B cell (primary cell): ENCODE data around the gene HES1. TPM values are rescaled to one million over a fixed set of nuclear protein-coding genes. Genes with fewer than 3 reads are reported as not detected.

Source experiments
- ATAC-seq: fragments of 200-7000 bp; cut with Tn5 transposase; one replicate; pipeline ENCODE4 v1.10.0; 2021; ENCODE audit warnings: low read depth, mild to moderate bottlenecking, moderate number of reproducible peaks, moderate library complexity
- CTCF ChIA-PET: fragments of 350-600 bp; sonication (Branson Sonifier 250); formaldehyde crosslinking; loops from one replicate; lab custom pipeline; 2021; ENCODE audit warnings: antibody characterized with exemption, inconsistent platforms; lab: Charles Lee
- POLR2A ChIA-PET: fragments of 350-600 bp; sonication (Branson Sonifier 250); formaldehyde crosslinking; loops from one replicate; lab custom pipeline; 2021; ENCODE audit warnings: antibody characterized with exemption; lab: Charles Lee
- DNase-seq: peaks from one replicate; pipeline ENCODE4 v3.0.0; 2013
- H2AFZ ChIP-seq: 2 replicates; pipeline ENCODE4 v1.6.1; 2012; ENCODE audit warnings: mild to moderate bottlenecking, low read depth, low read length; ENCODE audit not compliant: insufficient read depth, poor library complexity, severe bottlenecking
- H3K27ac ChIP-seq, 2 donors: 1 replicate in 1 of 2; 2 replicates in 1 of 2; pipeline ENCODE4 v1.5.1; 2012 to 2013; ENCODE audit warnings: low read length in 2 of 2, mild to moderate bottlenecking in 2 of 2, moderate library complexity in 1 of 2
- H3K27me3 ChIP-seq, 4 experiments: fragments of 200-600 bp in 1 of 4; sonication (generic) in 1 of 4; replicated peaks in 1 of 4; 1 replicate in 2 of 4; 2 replicates in 2 of 4; pipeline versions ENCODE4 v1.6.1 to v1.7.0; 2013 to 2016; ENCODE audit warnings: low read length in 3 of 4, mild to moderate bottlenecking in 2 of 4, mixed read lengths in 1 of 4, moderate library complexity in 1 of 4; ENCODE audit not compliant: insufficient read depth in 4 of 4, control insufficient read depth in 3 of 4; ENCODE audit errors: control extremely low read depth in 1 of 4
- H3K36me3 ChIP-seq, 2 experiments: replicated peaks in 1 of 2; 1 replicate in 1 of 2; 2 replicates in 1 of 2; pipeline versions ENCODE4 v1.6.1 to v1.7.1; 2013; ENCODE audit warnings: low read length in 1 of 2; ENCODE audit not compliant: insufficient read depth in 2 of 2, control insufficient read depth in 1 of 2; ENCODE audit errors: control extremely low read depth in 1 of 2, extremely low read depth in 1 of 2
- H3K4me1 ChIP-seq, 2 donors: fragments of 200-600 bp in 1 of 2; sonication (generic) in 1 of 2; 1 replicate in 1 of 2; 2 replicates in 1 of 2; pipeline versions ENCODE4 v1.5.1 to v1.6.1; 2013 to 2017; ENCODE audit warnings: low read length in 2 of 2; ENCODE audit not compliant: control insufficient read depth in 2 of 2, insufficient read depth in 2 of 2
- H3K4me2 ChIP-seq: replicated peaks from 2 replicates; pipeline ENCODE3; 2012; ENCODE audit warnings: mild to moderate bottlenecking, low read depth, low read length; ENCODE audit not compliant: poor library complexity, severe bottlenecking
- H3K4me3 ChIP-seq, 5 experiments: fragments of 200-600 bp in 1 of 5; sonication (generic) in 1 of 5; 1 replicate in 3 of 5; 2 replicates in 2 of 5; pipeline versions ENCODE4 v1.5.1 to v1.7.0; 2011 to 2016; ENCODE audit warnings: low read length in 4 of 5, mild to moderate bottlenecking in 4 of 5, low read depth in 2 of 5, control low read depth in 1 of 5, moderate library complexity in 1 of 5; ENCODE audit not compliant: insufficient read depth in 1 of 5; ENCODE audit errors: control extremely low read depth in 1 of 5, extremely low read depth in 1 of 5
- H3K79me2 ChIP-seq: fragments of 200-600 bp; sonication (generic); one replicate; pipeline ENCODE4 v1.6.0; 2016; ENCODE audit warnings: low read length; ENCODE audit not compliant: control insufficient read depth, insufficient read depth
- H3K9ac ChIP-seq: fragments of 200-600 bp; sonication (generic); 2 replicates; pipeline ENCODE4 v1.6.1; 2017; ENCODE audit warnings: mild to moderate bottlenecking, low read length, moderate library complexity
- H3K9me3 ChIP-seq, 3 donors: one replicate each; pipeline versions ENCODE4 v1.6.1 to v1.7.1; 2013; ENCODE audit warnings: low read length in 2 of 3; ENCODE audit not compliant: control insufficient read depth in 2 of 3, insufficient read depth in 1 of 3; ENCODE audit errors: control extremely low read depth in 1 of 3
- H4K20me1 ChIP-seq: 2 replicates; pipeline ENCODE4 v1.6.0; 2012; ENCODE audit warnings: mild to moderate bottlenecking, low read length; ENCODE audit not compliant: insufficient read depth, control insufficient read depth, poor library complexity, severe bottlenecking
- H3K27ac Mint-ChIP-seq: one replicate; pipeline ENCODE4 v1.8.0; 2021; ENCODE audit warnings: mixed read lengths
- H3K27me3 Mint-ChIP-seq: one replicate; pipeline ENCODE4 v1.8.0; 2021; ENCODE audit warnings: mixed read lengths
- H3K4me1 Mint-ChIP-seq: one replicate; pipeline ENCODE4 v1.8.0; 2021; ENCODE audit warnings: mixed read lengths
- H3K4me3 Mint-ChIP-seq: one replicate; pipeline ENCODE4 v1.8.0; 2021; ENCODE audit warnings: mixed read lengths
- H3K9me3 Mint-ChIP-seq: one replicate; pipeline ENCODE4 v1.8.0; 2022; ENCODE audit warnings: mixed read lengths; ENCODE audit not compliant: insufficient read depth
- EZH2 ChIP-seq: IDR thresholded peaks from 2 replicates; pipeline ENCODE4 v1.6.1; 2012; ENCODE audit warnings: borderline replicate concordance, low read depth, mild to moderate bottlenecking, moderate library complexity, low read length; ENCODE audit not compliant: insufficient read depth, poor library complexity, severe bottlenecking
- WGBS: methylation state at CpG from one replicate; pipeline ENCODE4 v1.1.5; 2013; ENCODE audit warnings: missing lambda C conversion rate; ENCODE audit not compliant: insufficient coverage; 5-methylcytosine and 5-hydroxymethylcytosine counted together
- intact Hi-C: fragments of 100-400 bp; cut with micrococcal nuclease; formaldehyde crosslinking; loops from one replicate; pipeline ENCODE4 v1.10.0; 2022
- polyA plus RNA-seq: library from polyadenylated mRNA; depleted of rRNA; stranded (reverse); fragments of >200 nt; gene quantifications from 2 replicates; pipeline ENCODE4 v1.2.3, GENCODE V29; 2012
- total RNA-seq, 2 donors: library from RNA; stranded (reverse); fragments of 120-200 nt in 1 of 2; gene quantifications; 1 replicate in 1 of 2; 2 replicates in 1 of 2; pipeline versions ENCODE4 v1.2.3 to v1.2.4, GENCODE V29; 2013 to 2022
- TF ChIP-seq, protein P1 (sequence below): fragments of 200-600 bp; IDR thresholded peaks from one replicate; pipeline ENCODE4 v1.8.0; 2022; ENCODE audit warnings: antibody characterized with exemption, mild to moderate bottlenecking

Gene HES1
- total and polyA plus RNA-seq, 2 donors (not counting 1 experiment from before 2014, with no cell fraction given): 2.4 to 60.3 TPM

DNA sequence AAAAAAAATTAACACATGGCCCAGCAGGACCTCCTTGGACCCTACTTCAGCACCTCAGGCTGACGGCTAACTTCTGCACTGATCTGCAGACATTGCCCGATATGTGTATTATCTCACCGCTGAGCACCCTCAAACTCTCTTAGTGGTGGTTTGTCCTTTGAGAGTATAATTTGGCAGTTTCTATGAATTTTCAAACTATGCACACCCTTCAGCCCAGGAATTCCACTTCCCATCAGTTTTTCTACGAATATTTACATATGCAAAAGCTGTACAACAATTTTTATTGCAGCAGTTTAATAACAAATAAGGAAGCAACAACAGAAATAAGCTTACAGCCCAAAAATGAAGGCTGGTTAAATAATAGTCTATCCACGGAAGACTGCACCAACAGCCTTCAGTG lies 44.6 kb downstream of the HES1 start:
- no peaks in the 10 kb centered on the region for H3K4me1 ChIP-seq
- peaks cover 0 to 2% (median under 1%) of the 10 kb centered on the region in 4 experiments for H3K27me3 ChIP-seq
- ATAC-seq: no peak
- H3K27ac Mint-ChIP-seq: no peak overlapping the region
- POLR2A ChIA-PET: no interaction called here
- no peak overlapping the region for H3K4me2 ChIP-seq
- 60% methylated on average over 1 of the region's 5 CpGs for WGBS
- DNase-seq: no peak
- H3K79me2 ChIP-seq: no peaks in the 10 kb centered on the region
- H3K36me3 ChIP-seq: no peaks in the 10 kb centered on the region
- peaks cover 27% of the 10 kb centered on the region for H3K27me3 Mint-ChIP-seq
- H3K9me3 Mint-ChIP-seq: no peaks in the 10 kb centered on the region
- no peak overlapping the region for H2AFZ ChIP-seq
- H3K4me3 ChIP-seq: no peak overlapping the region
- no peak overlapping the region for H3K4me3 Mint-ChIP-seq
- CTCF ChIA-PET: no interaction called here
- no peak overlapping the region for H3K27ac ChIP-seq
- H3K9me3 ChIP-seq: no peaks in the 10 kb centered on the region
- TF ChIP-seq EZH2: no peak
- TF ChIP-seq, protein P1, sequence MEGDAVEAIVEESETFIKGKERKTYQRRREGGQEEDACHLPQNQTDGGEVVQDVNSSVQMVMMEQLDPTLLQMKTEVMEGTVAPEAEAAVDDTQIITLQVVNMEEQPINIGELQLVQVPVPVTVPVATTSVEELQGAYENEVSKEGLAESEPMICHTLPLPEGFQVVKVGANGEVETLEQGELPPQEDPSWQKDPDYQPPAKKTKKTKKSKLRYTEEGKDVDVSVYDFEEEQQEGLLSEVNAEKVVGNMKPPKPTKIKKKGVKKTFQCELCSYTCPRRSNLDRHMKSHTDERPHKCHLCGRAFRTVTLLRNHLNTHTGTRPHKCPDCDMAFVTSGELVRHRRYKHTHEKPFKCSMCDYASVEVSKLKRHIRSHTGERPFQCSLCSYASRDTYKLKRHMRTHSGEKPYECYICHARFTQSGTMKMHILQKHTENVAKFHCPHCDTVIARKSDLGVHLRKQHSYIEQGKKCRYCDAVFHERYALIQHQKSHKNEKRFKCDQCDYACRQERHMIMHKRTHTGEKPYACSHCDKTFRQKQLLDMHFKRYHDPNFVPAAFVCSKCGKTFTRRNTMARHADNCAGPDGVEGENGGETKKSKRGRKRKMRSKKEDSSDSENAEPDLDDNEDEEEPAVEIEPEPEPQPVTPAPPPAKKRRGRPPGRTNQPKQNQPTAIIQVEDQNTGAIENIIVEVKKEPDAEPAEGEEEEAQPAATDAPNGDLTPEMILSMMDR: no peak
- H3K4me1 Mint-ChIP-seq: no peaks in the 10 kb centered on the region
- intact Hi-C loops: no loop called here
- no peak overlapping the region for H3K9ac ChIP-seq
- no peaks in the 10 kb centered on the region for H4K20me1 ChIP-seq

DNA sequence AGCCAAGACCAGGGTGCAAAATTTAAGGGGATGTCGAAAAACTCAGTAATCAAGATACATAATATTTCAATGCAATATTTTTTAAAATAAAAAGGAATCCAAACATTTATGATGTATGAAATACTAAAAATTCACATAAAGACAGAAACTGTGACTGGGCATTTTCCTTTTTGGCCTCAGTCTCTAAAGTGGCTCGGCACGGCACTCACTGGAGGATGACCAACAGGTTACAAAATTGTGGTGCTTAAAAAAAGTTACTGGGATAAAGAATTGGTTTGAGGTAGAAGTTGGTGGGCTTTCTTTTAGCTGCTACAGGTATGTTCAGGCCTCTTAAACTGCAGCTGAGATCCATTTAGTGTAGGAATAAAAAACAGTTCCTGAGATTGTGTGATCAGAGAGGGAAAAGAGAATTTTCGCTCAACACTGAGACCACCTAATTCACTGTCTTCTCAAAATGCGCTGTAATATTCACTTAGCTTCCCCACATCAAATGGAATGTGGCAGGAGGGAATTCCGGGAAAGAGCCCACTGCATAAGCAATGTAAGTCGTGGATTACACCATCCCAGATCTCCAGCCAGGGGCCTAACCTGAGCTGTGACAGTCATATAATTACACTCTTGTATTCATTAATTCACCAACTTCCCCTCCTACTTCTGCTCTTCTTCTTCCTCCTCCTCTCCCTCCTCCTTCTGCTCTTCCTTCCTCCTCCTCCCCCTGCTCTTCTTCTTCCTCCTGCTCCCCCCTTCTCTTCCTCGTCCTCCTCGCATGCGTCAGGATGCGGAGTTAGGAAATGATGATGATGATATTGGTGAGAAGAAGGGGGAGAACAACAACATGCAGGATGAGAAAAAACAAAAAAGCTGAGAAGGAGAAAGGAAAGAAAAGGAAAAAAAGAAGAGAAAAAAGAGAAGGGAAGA lies 45.9 kb downstream of the HES1 start:
- POLR2A ChIA-PET: no interaction called here
- no peak overlapping the region for H3K4me3 ChIP-seq
- no peaks in the 10 kb centered on the region for H3K4me1 ChIP-seq
- H3K27ac ChIP-seq: no peak overlapping the region
- H3K27me3 ChIP-seq: peaks cover 0 to 2% (median under 1%) of the 10 kb centered on the region in 4 experiments
- DNase-seq (no peak), ATAC-seq (no peak)
- Mint-ChIP-seq H3K27ac (no peak overlapping the region), H3K9me3 (no peaks in the 10 kb centered on the region), H3K4me1 (no peaks in the 10 kb centered on the region), H3K27me3 (peaks cover 24% of the 10 kb centered on the region), H3K4me3 (no peak overlapping the region)
- no peaks in the 10 kb centered on the region for H3K36me3 ChIP-seq
- H3K79me2 ChIP-seq: no peaks in the 10 kb centered on the region
- H3K4me2 ChIP-seq: no peak overlapping the region
- intact Hi-C loops: no loop called here
- TF ChIP-seq, protein P1: no peak
- no peak for TF ChIP-seq EZH2
- H2AFZ ChIP-seq: no peak overlapping the region
- CTCF ChIA-PET: interaction anchor here (0.9 kb wide), 1 partner anchor 134 kb away, joined by 3 read pairs; no protein-coding TSS in a partner anchor
- H3K9me3 ChIP-seq: no peaks in the 10 kb centered on the region
- no peaks in the 10 kb centered on the region for H4K20me1 ChIP-seq
- no peak overlapping the region for H3K9ac ChIP-seq
- whole genome bisulfite sequencing: 90% methylated on average over 3 of the region's 11 CpGs
